Neural progenitor cell (in vitro differentiated cells): ENCODE data around the gene TRAPPC2. TPM values are rescaled to one million over a fixed set of nuclear protein-coding genes. Genes with fewer than 3 reads are reported as not detected.

Experiments
- DNase-seq: peaks from one replicate; pipeline ENCODE4 v3.0.0-alpha.2; 2016; ENCODE audit warnings: low spot score
- H2AFZ ChIP-seq: fragments of 200-600 bp; sonication (generic); replicated peaks from 2 replicates; pipeline ENCODE4 v1.6.1; 2016; ENCODE audit warnings: antibody characterized with exemption
- H3F3A ChIP-seq: fragments of 200-600 bp; sonication (generic); 2 replicates; pipeline ENCODE4 v1.6.1; 2016; ENCODE audit warnings: antibody characterized with exemption, low read depth
- H3K27ac ChIP-seq: fragments of 200-600 bp; sonication (generic); 2 replicates; pipeline ENCODE4 v1.5.1; 2016; ENCODE audit warnings: mild to moderate bottlenecking
- H3K27me3 ChIP-seq: fragments of 200-600 bp; sonication (generic); 2 replicates; pipeline ENCODE4 v1.6.1; 2016; ENCODE audit warnings: mild to moderate bottlenecking, moderate library complexity
- H3K36me3 ChIP-seq: fragments of 200-600 bp; sonication (generic); 2 replicates; pipeline ENCODE4 v1.5.1; 2016
- H3K4me1 ChIP-seq: fragments of 200-600 bp; sonication (generic); 2 replicates; pipeline ENCODE4 v1.6.1; 2016; ENCODE audit warnings: mixed run types
- H3K4me2 ChIP-seq: fragments of 200-600 bp; sonication (generic); 2 replicates; pipeline ENCODE4 v1.6.1; 2016
- H3K4me3 ChIP-seq: fragments of 200-600 bp; sonication (generic); 2 replicates; pipeline ENCODE4 v1.5.1; 2016
- H3K79me2 ChIP-seq: fragments of 200-600 bp; sonication (generic); 2 replicates; pipeline ENCODE4 v1.6.1; 2016; ENCODE audit warnings: low read depth
- H3K9ac ChIP-seq: fragments of 200-600 bp; sonication (generic); 2 replicates; pipeline ENCODE4 v1.6.1; 2016
- H3K9me3 ChIP-seq: fragments of 200-600 bp; sonication (generic); 2 replicates; pipeline ENCODE4 v1.5.1; 2016; ENCODE audit warnings: low read depth
- H4K20me1 ChIP-seq: fragments of 200-600 bp; sonication (generic); 2 replicates; pipeline ENCODE4 v1.6.1; 2016; ENCODE audit warnings: low read depth
- H3K27ac Mint-ChIP-seq: 3 replicates; pipeline ENCODE4 v1.8.0; 2021; ENCODE audit warnings: mixed read lengths
- H3K27me3 Mint-ChIP-seq: 2 replicates; pipeline ENCODE4 v1.8.0; 2022; ENCODE audit warnings: low read depth, mild to moderate bottlenecking, inconsistent platforms, moderate library complexity, mixed read lengths; ENCODE audit not compliant: insufficient read depth
- H3K36me3 Mint-ChIP-seq: 3 replicates; pipeline ENCODE4 v1.8.0; 2021; ENCODE audit warnings: mixed read lengths
- H3K4me1 Mint-ChIP-seq: 3 replicates; pipeline ENCODE4 v1.8.0; 2021; ENCODE audit warnings: mixed read lengths
- H3K4me3 Mint-ChIP-seq: 3 replicates; pipeline ENCODE4 v1.8.0; 2021; ENCODE audit warnings: mild to moderate bottlenecking, moderate library complexity, mixed read lengths
- H3K9me3 Mint-ChIP-seq: 3 replicates; pipeline ENCODE4 v1.8.0; 2020; ENCODE audit warnings: mixed read lengths
- EZH2 ChIP-seq: fragments of 200-600 bp; sonication (generic); IDR thresholded peaks from 2 replicates; pipeline ENCODE4 v1.6.1; 2017; ENCODE audit warnings: antibody characterized with exemption, mild to moderate bottlenecking, moderate library complexity
- EZH2phosphoT487 ChIP-seq: fragments of 200-600 bp; sonication (generic); IDR thresholded peaks from 2 replicates; pipeline ENCODE4 v1.6.1; 2017; ENCODE audit warnings: antibody characterized with exemption
- total RNA-seq: library from RNA; depleted of rRNA; stranded (reverse); fragments of >200 nt; gene quantifications from 2 replicates; pipeline ENCODE4 v1.2.3, GENCODE V29; 2015; ENCODE audit warnings: low replicate concordance
- TF ChIP-seq, protein P1 (sequence below): fragments of 200-600 bp; sonication (generic); IDR thresholded peaks from 2 replicates; pipeline ENCODE4 v1.5.1; 2017; ENCODE audit warnings: antibody characterized with exemption, mild to moderate bottlenecking

Gene TRAPPC2
- total RNA-seq, 1 donor from 2014 or later: 31.6 TPM

DNA sequence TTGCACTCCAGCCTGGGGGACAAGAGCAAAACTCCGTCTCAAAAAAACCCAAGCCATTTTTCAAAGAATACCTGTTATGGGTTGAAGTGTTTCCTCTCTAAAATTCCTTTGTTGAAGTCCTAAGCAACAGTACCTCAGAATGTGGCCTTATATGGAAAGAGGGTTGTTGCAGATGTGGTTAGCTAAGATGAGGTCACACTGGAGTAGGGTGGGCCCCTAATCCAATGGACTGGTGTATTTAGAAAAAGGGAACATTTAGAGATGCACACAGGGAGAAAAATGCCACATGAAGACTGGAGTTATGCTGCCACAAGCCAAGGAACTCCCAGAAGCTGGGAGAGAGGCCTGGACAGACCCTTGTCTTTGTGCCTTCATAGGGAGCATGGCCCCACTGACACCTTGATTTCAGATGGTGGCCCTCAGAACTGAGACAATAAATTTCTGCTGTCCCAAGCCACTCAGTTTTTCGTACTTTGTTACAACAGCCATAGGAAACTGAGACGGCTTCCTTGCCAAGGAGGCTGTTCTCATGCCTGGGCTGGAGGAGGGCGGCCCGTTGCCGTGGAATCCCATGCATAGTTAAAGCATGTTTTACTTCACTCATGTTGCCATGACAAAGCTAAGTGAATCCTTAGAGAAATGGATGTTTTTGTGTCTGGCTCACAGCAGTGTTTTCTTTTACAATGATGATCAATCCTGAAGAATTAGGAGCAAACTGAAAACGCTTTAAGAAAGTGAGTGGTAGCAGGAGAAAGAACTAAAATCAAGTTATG lies 16.5 kb downstream of the TRAPPC2 start:
- Histone ChIP-seq H3K9ac (no peak overlapping the region), H3K4me2 (no peak overlapping the region)

DNA sequence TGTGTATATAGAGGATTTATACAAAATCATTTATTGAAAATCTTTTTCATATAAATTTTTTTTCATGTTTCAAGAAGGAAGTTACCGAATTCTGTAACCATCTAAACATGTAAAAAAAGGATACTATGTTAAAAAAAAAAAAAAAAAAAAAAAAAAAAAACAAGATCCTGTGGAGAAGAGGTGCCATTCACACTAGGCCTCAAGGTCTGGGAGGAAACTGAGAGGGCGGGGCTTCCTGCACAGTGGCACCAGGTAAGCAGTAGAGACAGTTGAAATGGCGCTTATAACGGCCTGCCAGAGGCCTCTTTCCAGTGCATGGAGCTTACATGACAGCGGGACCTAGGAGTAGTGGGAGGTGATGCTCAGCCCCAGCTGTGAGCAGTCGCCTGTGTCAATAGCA lies 17.5 kb downstream of the TRAPPC2 start:
- no peak overlapping the region for H3K4me3 Mint-ChIP-seq
- H3K36me3 Mint-ChIP-seq: peaks cover 22% of the 10 kb centered on the region
- Histone ChIP-seq H3K4me3 (no peak overlapping the region), H3F3A (no peaks in the 10 kb centered on the region), H3K79me2 (no peaks in the 10 kb centered on the region), H2AFZ (no peak overlapping the region), H3K4me1 (no peaks in the 10 kb centered on the region), H3K4me2 (no peak overlapping the region), H3K27ac (no peak overlapping the region), H3K9ac (no peak overlapping the region), H3K9me3 (no peaks in the 10 kb centered on the region), H3K27me3 (no peaks in the 10 kb centered on the region), H3K36me3 (peaks cover 5% of the 10 kb centered on the region), H4K20me1 (no peaks in the 10 kb centered on the region)
- DNase-seq: no peak
- no peaks in the 10 kb centered on the region for H3K27me3 Mint-ChIP-seq
- peaks cover 3% of the 10 kb centered on the region for H3K9me3 Mint-ChIP-seq
- peaks cover 23% of the 10 kb centered on the region for H3K4me1 Mint-ChIP-seq
- TF ChIP-seq, protein P1, sequence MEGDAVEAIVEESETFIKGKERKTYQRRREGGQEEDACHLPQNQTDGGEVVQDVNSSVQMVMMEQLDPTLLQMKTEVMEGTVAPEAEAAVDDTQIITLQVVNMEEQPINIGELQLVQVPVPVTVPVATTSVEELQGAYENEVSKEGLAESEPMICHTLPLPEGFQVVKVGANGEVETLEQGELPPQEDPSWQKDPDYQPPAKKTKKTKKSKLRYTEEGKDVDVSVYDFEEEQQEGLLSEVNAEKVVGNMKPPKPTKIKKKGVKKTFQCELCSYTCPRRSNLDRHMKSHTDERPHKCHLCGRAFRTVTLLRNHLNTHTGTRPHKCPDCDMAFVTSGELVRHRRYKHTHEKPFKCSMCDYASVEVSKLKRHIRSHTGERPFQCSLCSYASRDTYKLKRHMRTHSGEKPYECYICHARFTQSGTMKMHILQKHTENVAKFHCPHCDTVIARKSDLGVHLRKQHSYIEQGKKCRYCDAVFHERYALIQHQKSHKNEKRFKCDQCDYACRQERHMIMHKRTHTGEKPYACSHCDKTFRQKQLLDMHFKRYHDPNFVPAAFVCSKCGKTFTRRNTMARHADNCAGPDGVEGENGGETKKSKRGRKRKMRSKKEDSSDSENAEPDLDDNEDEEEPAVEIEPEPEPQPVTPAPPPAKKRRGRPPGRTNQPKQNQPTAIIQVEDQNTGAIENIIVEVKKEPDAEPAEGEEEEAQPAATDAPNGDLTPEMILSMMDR: no peak
- TF ChIP-seq EZH2: no peak
- no peak for TF ChIP-seq EZH2phosphoT487
- peak overlapping the region; percentile 100 for H3K27ac Mint-ChIP-seq

More for the DNA sequence above, 16.5 kb downstream of the TRAPPC2 start:
- peaks cover under 1% of the 10 kb centered on the region for H3K79me2 ChIP-seq
- peak overlapping the region; percentile 100 for H3K27ac Mint-ChIP-seq
- H3K36me3 ChIP-seq: peaks cover 5% of the 10 kb centered on the region
- H3K27me3 ChIP-seq: no peaks in the 10 kb centered on the region
- H2AFZ ChIP-seq: no peak overlapping the region
- no peaks in the 10 kb centered on the region for H3K9me3 ChIP-seq
- DNase-seq: no peak
- peak overlapping the region; percentile 58 for H3K4me3 Mint-ChIP-seq
- peaks cover 21% of the 10 kb centered on the region for H3K36me3 Mint-ChIP-seq
- no peak for TF ChIP-seq EZH2
- TF ChIP-seq, protein P1: no peak
- peaks cover 23% of the 10 kb centered on the region for H3K4me1 Mint-ChIP-seq
- no peak overlapping the region for H3K4me3 ChIP-seq
- H4K20me1 ChIP-seq: no peaks in the 10 kb centered on the region
- H3F3A ChIP-seq: no peaks in the 10 kb centered on the region
- H3K27me3 Mint-ChIP-seq: no peaks in the 10 kb centered on the region
- H3K4me1 ChIP-seq: no peaks in the 10 kb centered on the region
- no peak overlapping the region for H3K27ac ChIP-seq
- H3K9me3 Mint-ChIP-seq: peaks cover 4% of the 10 kb centered on the region

DNA sequence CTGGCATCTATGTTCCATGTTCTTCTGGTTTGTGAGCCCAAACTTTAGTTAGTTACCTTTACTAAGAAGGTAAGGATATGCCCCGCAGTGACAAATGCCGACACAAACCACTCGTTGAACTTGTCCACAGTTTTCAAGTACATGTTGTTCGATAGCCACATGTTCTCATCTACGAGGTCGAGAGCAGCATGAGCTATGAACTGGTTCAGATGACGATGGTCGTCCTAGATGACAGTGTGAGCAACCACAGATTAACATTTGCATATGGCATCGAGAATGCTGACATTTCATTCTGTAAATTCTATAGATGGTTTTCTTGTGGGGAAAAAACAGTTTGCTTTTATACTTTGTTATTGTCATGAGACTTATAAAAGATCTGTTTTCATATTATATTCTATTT lies 18.0 kb downstream of the TRAPPC2 start:
- Mint-ChIP-seq H3K36me3 (peaks cover 25% of the 10 kb centered on the region), H3K27me3 (no peaks in the 10 kb centered on the region), H3K27ac (no peak overlapping the region), H3K9me3 (peaks cover 4% of the 10 kb centered on the region), H3K4me1 (peaks cover 23% of the 10 kb centered on the region), H3K4me3 (no peak overlapping the region)
- H3K27ac ChIP-seq: no peak overlapping the region
- H3K79me2 ChIP-seq: no peaks in the 10 kb centered on the region
- H2AFZ ChIP-seq: no peak overlapping the region
- no peaks in the 10 kb centered on the region for H3K9me3 ChIP-seq
- no peak overlapping the region for H3K4me3 ChIP-seq
- TF ChIP-seq EZH2: no peak
- TF ChIP-seq, protein P1: no peak
- TF ChIP-seq EZH2phosphoT487: no peak
- H4K20me1 ChIP-seq: no peaks in the 10 kb centered on the region
- H3K27me3 ChIP-seq: no peaks in the 10 kb centered on the region
- no peak for DNase-seq
- H3K4me1 ChIP-seq: no peaks in the 10 kb centered on the region
- no peak overlapping the region for H3K4me2 ChIP-seq
- no peak overlapping the region for H3K9ac ChIP-seq
- peaks cover 5% of the 10 kb centered on the region for H3K36me3 ChIP-seq
- H3F3A ChIP-seq: no peaks in the 10 kb centered on the region
